Occipital lobe (tissue), 2 donors: ENCODE measurements around the gene GADD45A. TPM values are rescaled to one million over a fixed set of nuclear protein-coding genes. Genes with fewer than 3 reads are reported as not detected.

ENCODE experiments used
- DNase-seq: peaks from one replicate; lab custom pipeline; 2025; lab: John Stamatoyannopoulos, UW
- total RNA-seq: library from RNA; depleted of rRNA; stranded (reverse); fragments of >200 nt; gene quantifications from one replicate; pipeline ENCODE4 v1.2.3, GENCODE V29; 2014

Gene GADD45A
- total RNA-seq, 1 donor from 2014 or later = 9.0 TPM

DNA sequence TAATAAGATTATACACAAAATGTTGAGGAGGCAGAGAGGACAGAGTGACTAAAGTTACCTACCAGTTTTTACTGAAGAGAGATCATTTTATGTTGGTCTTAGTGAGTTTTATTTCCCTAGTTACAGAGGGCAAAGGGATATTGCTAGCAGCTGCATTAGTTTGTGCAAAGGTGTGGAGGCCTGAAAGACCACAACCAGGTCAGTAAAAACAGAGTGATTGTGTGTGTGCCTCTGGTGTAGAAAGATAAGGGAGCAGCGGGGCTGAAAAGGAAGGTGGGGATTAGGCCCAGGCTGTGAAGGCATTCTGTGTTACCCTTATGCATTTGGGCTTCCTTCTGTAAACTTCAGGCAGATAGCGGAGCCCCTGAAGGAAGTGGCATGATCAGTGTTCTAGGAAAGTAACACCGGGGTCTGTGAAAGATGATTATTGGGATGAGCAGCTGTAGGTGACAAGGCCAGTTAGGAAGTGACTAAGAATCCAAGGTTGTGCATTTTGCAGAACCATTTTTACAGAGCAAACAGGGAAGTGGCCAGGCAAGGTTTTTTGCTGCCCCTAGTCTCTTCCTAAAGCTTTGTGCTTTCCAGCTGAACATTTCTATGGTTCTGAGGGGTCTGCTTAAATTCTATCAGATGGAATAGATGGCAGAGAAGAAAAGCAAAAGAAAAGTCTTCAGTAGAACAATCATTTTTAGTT is 3.7 kb downstream of the GADD45A start:
- DNase-seq = no peak

DNA sequence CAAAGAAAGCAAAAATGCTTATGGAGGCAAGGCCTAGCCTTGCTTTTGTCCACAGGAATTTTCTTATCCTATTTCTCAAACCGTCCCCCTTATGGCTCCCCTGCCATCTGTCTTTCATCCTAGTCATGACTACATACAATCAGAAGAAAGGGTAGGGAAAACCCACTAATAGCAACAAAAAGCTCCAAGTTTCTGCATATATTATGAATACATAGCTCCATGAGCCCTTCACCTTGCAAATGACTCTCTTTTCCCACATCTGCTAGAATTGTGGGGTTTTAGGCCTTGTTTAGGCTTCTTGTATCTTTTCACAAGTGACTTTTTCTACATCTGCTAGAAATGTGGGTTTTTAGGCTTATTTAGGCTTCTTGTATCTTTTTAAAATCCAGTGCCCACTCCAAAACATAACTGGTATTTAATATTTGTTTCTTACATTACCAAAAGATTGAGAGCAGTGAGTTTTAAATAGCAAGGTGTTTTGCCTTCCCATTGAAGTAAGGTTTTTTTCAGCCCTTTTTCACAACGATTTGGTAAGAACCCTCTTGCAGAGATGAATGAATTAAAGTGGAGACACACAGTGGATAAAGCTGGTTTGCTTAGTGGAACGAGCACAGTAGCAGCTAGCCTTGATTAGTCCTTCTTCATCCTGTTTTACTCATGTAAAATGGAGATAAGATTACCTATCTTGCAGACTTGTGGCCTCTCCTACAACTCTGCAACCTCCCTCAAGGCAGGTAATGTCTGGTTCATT is 4.4 kb downstream of the GADD45A start:
- DNase-seq = no peak

DNA sequence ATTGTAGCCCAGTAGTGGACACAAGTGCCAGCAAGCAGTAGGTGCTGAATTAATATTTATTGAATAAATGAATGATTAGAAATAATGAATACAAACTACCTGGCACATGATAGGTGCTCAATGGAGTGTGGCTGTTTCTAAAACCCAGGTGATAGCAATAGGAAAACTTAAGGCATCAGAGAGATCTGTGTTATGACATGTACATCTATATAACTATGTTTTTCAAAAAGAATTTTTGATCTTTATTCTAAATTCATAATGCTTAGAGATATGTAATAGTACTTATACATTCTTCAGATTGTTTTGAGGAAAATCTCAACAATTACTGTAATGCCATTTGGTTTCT is 5.0 kb downstream of the GADD45A start:
- DNase-seq = no peak

- DNase-seq = no peak
These were observed 5.4 kb downstream of the GADD45A start for GRCh38 chr1:67690411-67690810.

DNA sequence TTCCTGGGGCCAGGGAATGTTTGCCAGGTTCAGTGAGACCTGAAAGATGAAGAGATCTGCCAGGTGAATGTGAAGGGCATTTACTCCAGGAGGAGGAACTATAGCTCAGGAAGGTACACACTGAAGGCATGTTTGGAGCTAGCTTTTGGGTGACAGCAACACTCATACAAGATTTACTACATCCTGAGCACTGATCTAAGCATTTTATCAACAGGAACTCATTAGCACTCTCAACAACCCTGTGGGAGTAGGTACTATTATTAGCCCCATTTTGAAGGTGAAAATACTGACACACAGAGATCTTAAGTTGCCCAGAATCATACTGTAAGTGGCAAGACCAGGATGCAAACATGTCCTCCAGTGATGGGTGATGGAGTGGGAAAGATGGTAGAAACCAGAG is 6.7 kb downstream of the GADD45A start:
- no peak for DNase-seq

- no peak for DNase-seq
These were observed 11.0 kb downstream of the GADD45A start for GRCh38 chr1:67695963-67696362.

GRCh38 chr1:67696708-67697107 is 11.7 kb downstream of the GADD45A start:
- no peak for DNase-seq

- DNase-seq = no peak
These were observed 15.2 kb downstream of the GADD45A start for GRCh38 chr1:67700220-67700619.

DNA sequence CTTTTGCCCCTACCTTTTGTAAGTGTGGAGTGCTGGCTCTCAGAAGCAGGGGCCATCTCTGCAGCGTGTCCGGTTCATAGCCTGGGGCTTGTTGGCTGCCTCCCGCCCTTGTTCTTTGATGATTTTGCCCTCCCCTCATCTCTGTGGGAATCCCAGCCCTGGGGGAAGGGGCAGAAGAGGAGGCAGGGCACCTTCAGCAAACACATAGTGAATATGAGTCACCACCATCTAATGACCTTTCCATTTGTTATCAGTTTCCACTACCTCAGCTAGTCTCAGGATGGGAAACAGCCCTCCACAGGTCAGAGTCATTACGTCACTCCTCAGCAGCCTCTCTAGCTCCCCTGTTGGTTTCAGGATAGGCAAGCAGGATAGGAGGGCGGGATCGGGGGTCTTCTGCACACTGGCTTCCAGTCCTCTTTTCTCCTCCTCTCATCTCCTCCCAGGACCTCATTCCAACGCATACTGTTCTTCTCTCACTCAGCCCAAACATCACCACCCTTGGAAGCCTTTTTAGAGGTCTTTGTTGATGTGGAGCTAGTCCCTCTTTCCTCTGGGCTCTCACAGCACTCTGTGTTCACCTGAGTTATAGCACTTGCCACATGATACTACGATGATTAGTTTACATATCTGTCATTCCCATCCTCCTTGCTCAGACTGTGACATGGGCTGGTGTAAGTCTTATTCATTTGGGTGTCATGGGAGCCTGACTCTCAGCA is 15.8 kb downstream of the GADD45A start:
- no peak for DNase-seq

GRCh38 chr1:67701876-67702275 is 16.9 kb downstream of the GADD45A start:
- no peak for DNase-seq

DNA sequence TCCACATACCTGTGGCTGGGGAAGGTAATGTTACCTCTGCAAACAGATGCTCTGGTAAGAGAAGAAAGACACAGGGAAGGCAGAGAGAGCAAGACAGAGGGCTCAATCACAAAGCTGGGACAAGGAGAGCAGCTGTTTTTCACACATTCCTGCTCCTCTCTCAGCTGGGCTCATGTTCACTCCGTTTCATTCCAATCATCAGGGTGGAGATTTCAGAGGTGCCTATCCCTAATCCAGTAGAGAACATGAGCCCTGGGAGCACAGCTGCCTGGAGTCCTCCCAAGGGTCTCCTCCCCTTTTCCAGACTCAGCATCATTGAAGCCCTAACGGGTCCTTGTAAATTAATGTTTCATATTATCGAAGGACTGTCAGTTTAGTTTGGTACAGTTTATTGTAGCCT is 19.4 kb downstream of the GADD45A start:
- DNase-seq = no peak

GRCh38 chr1:67705735-67706453 is 20.9 kb downstream of the GADD45A start:
- no peak for DNase-seq

DNA sequence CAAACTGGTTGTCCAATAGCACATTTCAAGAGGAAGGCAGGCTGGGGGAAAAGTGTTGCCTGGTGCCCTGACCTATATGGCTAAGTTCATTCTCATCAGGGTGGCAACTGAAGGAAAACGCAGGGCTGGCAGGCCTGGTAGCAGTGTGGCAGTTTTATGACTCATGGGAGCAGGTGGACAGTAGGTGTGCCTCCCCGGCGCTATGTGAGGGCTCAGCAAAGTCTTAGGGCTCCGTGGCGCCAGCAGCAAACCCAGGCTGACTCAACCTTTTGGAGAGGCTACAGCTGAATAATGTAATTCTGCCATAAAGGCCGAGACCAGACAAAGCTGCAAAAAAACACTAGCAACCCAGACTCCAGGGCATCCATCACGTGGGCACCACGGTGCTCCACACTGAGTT is 23.6 kb downstream of the GADD45A start:
- DNase-seq = no peak

DNA sequence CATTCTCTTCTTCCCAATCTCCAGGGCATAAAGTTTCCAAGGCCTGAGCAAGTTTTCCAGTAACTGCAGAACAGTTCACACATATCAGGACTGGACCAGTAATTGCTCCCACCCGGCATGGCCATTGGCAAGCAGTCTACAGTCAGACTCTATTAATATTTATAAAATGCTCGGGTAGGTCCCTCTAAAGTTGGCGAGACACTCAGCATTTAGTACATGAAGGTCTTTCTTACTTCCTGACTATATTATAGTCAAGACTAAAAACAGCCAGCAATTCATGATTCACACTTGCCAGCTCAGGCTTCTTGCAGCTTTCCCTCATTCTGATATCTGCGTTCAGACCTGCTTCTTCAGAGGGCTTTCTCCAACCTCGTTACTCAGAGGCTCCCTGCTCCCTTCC is 25.4 kb downstream of the GADD45A start:
- no peak for DNase-seq

GRCh38 chr1:67711158-67711854 is 26.3 kb downstream of the GADD45A start:
- DNase-seq = no peak

GRCh38 chr1:67711855-67712212 is 26.8 kb downstream of the GADD45A start:
- DNase-seq = no peak

GRCh38 chr1:67713057-67713846 is 28.3 kb downstream of the GADD45A start:
- DNase-seq = no peak

- no peak for DNase-seq
These were observed 30.8 kb downstream of the GADD45A start for GRCh38 chr1:67715819-67716218.

DNA sequence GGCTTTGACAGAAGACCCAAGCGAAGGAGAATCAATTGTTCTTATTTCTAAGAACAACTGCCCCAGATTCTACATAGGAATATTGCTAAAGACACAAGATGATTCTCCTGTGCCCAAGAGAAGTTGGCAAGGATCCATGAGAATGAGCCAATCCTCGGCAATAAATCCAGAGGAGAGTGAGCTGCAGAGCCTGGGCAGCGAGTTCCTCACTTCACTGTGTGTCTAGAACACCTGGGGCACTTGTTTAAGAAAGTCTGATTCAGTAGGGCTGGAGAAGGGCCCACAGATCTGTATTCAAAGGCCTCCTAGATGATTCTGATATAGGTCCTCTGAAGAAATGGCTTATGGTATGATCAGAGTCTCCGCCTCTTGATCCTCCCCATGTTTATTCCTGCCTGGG is 31.8 kb downstream of the GADD45A start:
- no peak for DNase-seq

DNA sequence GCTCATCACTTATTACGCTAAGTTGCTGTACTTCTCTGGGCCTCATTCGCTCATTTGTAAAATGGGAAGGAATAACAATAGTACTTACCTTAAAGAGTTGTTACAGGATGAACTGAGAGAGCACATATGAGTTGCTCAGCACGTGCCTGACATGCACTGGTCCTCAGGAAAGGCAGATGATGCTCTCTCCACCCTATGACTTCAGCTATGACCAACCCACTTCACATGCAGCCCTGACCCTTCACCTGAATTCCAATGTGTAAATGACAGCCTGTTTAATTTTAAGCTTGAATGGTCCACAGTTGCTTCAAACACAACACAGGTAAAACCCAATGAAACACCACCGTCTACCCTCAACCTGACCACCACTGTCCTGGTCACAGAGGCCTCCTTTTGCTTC is 32.9 kb downstream of the GADD45A start:
- no peak for DNase-seq
